Measurements from ENCODE around the gene FMNL2.

The FMNL2 gene

GRCh38 chr2:152518034-152518433, 183.1 kb downstream of the FMNL2 start:
- ChIA-PET CTCF (no interaction called here), POLR2A (no interaction called here)
- no peak overlapping the region for H3K27ac ChIP-seq (ENCODE audit: extremely low read depth, low read depth, low read length)
- H3K36me3 ChIP-seq (ENCODE audit: control insufficient read depth in 2 of 2, insufficient read depth in 1 of 2, low read length in 2 of 2): no peaks in the 10 kb centered on the region; a peak in 1 of 3 replicates
- no peak for TF ChIP-seq KLF1 (tag by site-specific recombination; IDR thresholded peaks at IDR 0.05)
- no peak for TF ChIP-seq ZNF391 (tag by site-specific recombination; IDR thresholded peaks at IDR 0.05; ENCODE audit: borderline replicate concordance, low read depth)
- no peak for TF ChIP-seq ZNF521 (tag by site-specific recombination; IDR thresholded peaks at IDR 0.05)
- TF ChIP-seq ZNF148 (tag by site-specific recombination; IDR thresholded peaks at IDR 0.05; ENCODE audit: borderline replicate concordance): no peak
- H3K4me3 ChIP-seq (ENCODE audit: low read depth, low read length): no peak overlapping the region
- peaks cover 18% of the 10 kb centered on the region for H3K4me1 ChIP-seq (ENCODE audit: control insufficient read depth, insufficient read depth, low read length)
- no peaks in the 10 kb centered on the region for H3K9me3 ChIP-seq (ENCODE audit: control insufficient read depth, insufficient read depth, low read depth, low read length)

GRCh38 chr2:152518641-152519580, 183.9 kb downstream of the FMNL2 start:
- peaks cover 9% of the 10 kb centered on the region for H3K4me1 ChIP-seq (ENCODE audit: control insufficient read depth, insufficient read depth, low read length)
- CTCF ChIA-PET: no interaction called here
- peak; percentile 62 for TF ChIP-seq ZIC2 (tag by site-specific recombination; IDR thresholded peaks at IDR 0.05)
- no peak for TF ChIP-seq ZNF626 (tag by site-specific recombination; IDR thresholded peaks at IDR 0.05)
- no peak for TF ChIP-seq ZNF768 (tag by site-specific recombination; IDR thresholded peaks at IDR 0.05)
- TF ChIP-seq GLIS2 (tag by site-specific recombination; IDR thresholded peaks at IDR 0.05): no peak
- no peak for TF ChIP-seq ZNF658 (tag by site-specific recombination; IDR thresholded peaks at IDR 0.05)
- no peak for TF ChIP-seq ZSCAN23 (tag by site-specific recombination; IDR thresholded peaks at IDR 0.05)
- 0 out of 2 replicates have a peak, but pooled peaks have one; percentile 20 for TF ChIP-seq ZNF629 (tag by site-specific recombination; IDR thresholded peaks at IDR 0.05)
- peak; percentile 37; the same call in 1 of the 2 replicates for TF ChIP-seq PRDM6 (tag by site-specific recombination; IDR thresholded peaks at IDR 0.05)
- no peak for TF ChIP-seq ZBTB1 (tag by site-specific recombination; IDR thresholded peaks at IDR 0.05)
- no peak for TF ChIP-seq ZNF529 (tag by site-specific recombination; IDR thresholded peaks at IDR 0.05; ENCODE audit: insufficient replicate concordance)
- peak; percentile 43; the same call in 1 of the 2 replicates for TF ChIP-seq PRDM4 (tag by site-specific recombination; IDR thresholded peaks at IDR 0.05)
- TF ChIP-seq ZNF623 (tag by site-specific recombination; IDR thresholded peaks at IDR 0.05): no peak
- no peak for TF ChIP-seq ZNF155 (tag by site-specific recombination; IDR thresholded peaks at IDR 0.05)
- peak; percentile 38; the same call in 1 of the 2 replicates for TF ChIP-seq PRDM1 (tag by site-specific recombination; IDR thresholded peaks at IDR 0.05)
- TF ChIP-seq TRIM28 (IDR thresholded peaks at IDR 0.05; ENCODE audit: borderline replicate concordance, low read length): 0 out of 2 replicates have a peak, but pooled peaks have one; percentile 21
- no peak for TF ChIP-seq ZNF175 (tag by site-specific recombination; IDR thresholded peaks at IDR 0.05)
- no peak overlapping the region for H3K27ac ChIP-seq (ENCODE audit: extremely low read depth, low read depth, low read length)
- H3K36me3 ChIP-seq (ENCODE audit: control insufficient read depth in 2 of 2, insufficient read depth in 1 of 2, low read length in 2 of 2): no peaks in the 10 kb centered on the region; a peak in 1 of 3 replicates
- H3K9me3 ChIP-seq (ENCODE audit: control insufficient read depth, insufficient read depth, low read depth, low read length): no peaks in the 10 kb centered on the region
- POLR2A ChIA-PET: no interaction called here
- H3K4me3 ChIP-seq (ENCODE audit: low read depth, low read length): no peak overlapping the region

All from HEK293 (cell line).